NB4 (cell line): ENCODE measurements around the gene BHLHA9.

ENCODE experiments used
- MYC ChIP-seq: IDR thresholded peaks from 2 replicates; pipeline ENCODE4 v1.6.1; 2011; ENCODE audit warnings: low read depth, low read length
- POLR2A ChIP-seq: IDR thresholded peaks from 2 replicates; pipeline ENCODE4 v1.6.1; 2011; ENCODE audit warnings: mild to moderate bottlenecking; ENCODE audit not compliant: insufficient read length; ENCODE audit errors: extremely low read depth
- TF ChIP-seq, protein P1 (sequence below): IDR thresholded peaks from one replicate; pipeline ENCODE4 v1.5.1; 2012; ENCODE audit warnings: low read depth, low read length

DNA sequence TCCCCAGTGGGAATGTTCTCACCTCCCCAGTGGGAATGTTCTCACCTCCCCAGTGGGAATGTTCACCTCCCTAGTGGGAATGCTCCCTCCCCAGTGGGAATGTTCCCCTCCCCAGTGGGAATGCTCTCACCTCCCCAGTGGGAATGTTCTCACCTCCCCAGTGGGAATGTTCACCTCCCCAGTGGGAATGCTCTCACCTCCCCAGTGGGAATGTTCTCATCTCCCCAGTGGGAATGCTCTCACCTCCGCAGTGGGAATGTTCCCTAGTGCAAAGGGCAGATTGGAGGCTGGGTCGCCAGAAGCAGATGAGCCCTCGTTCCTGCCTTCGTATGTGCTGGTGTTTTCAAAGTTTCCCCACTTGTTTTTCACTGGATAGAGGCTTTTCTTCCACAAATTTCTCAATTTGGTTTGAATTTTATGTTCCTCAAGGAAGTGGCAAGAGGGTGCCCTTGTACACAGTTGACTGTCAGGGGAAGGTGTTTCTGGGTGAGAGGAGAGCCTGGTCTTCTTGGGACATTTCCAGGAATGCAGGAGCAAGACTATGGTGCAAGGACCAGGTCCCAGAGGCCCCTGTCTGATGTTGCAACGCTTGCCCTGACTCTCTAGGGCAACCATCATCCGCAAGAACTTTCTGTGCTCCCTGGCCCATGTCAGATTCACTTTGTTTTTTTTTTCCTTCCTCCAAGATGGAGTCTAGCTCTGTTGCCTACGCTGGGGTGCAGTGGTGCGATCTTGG, 43.2 kb downstream of the BHLHA9 start:
- TF ChIP-seq, protein P1, sequence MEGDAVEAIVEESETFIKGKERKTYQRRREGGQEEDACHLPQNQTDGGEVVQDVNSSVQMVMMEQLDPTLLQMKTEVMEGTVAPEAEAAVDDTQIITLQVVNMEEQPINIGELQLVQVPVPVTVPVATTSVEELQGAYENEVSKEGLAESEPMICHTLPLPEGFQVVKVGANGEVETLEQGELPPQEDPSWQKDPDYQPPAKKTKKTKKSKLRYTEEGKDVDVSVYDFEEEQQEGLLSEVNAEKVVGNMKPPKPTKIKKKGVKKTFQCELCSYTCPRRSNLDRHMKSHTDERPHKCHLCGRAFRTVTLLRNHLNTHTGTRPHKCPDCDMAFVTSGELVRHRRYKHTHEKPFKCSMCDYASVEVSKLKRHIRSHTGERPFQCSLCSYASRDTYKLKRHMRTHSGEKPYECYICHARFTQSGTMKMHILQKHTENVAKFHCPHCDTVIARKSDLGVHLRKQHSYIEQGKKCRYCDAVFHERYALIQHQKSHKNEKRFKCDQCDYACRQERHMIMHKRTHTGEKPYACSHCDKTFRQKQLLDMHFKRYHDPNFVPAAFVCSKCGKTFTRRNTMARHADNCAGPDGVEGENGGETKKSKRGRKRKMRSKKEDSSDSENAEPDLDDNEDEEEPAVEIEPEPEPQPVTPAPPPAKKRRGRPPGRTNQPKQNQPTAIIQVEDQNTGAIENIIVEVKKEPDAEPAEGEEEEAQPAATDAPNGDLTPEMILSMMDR = no peak
- no peak for TF ChIP-seq POLR2A
- no peak for TF ChIP-seq MYC
